Measurements from ENCODE around the gene ATP6AP1. TPM values are rescaled to one million over a fixed set of nuclear protein-coding genes. Genes with fewer than 3 reads are reported as not detected.

Gene ATP6AP1
- total and polyA plus RNA-seq, 9 of the 15 experiments (the other 6 are each of a cell fraction or from before 2014, with no cell fraction given), result 8.3 to 90.5 (median 52.9) TPM

DNA sequence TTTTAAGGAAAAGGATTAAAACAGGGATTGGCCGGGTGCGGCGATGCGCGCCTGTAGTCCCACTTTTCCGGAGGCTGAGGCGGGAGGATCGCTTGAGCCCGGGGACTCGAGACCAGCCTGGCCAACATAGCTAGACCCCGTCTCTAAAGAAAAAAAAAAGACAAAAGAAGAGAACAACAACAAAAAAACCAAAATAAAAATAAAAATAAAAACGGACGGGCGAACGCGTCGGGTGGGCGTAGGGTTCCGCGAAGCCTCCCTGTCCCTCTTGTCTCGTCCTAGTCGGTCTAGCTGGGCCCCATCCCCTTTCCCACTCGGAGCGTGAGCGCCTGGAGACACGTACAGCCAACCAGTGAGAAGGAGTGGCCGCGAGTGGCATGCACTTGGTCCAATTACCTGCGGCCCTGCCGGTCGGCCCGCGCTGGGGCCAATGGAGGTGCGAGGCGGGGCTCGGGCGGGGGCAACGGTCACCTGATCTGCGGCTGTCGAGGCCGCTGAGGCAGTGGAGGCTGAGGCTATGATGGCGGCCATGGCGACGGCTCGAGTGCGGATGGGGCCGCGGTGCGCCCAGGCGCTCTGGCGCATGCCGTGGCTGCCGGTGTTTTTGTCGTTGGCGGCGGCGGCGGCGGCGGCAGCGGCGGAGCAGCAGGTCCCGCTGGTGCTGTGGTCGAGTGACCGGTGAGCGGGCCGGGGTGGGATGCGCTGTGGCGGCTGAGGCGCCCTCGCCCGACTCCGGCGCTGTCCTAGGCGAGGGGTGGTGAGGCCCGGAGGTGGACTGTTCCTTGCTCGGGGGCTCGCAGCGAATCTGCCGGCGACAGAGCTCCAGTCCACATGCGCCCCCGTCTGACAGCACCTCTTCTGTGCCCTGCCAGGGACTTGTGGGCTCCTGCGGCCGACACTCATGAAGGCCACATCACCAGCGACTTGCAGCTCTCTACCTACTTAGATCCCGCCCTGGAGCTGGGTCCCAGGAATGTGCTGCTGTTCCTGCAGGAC lies at the start of gene ATP6AP1 (continued):
- TF ChIP-seq, protein P1, sequence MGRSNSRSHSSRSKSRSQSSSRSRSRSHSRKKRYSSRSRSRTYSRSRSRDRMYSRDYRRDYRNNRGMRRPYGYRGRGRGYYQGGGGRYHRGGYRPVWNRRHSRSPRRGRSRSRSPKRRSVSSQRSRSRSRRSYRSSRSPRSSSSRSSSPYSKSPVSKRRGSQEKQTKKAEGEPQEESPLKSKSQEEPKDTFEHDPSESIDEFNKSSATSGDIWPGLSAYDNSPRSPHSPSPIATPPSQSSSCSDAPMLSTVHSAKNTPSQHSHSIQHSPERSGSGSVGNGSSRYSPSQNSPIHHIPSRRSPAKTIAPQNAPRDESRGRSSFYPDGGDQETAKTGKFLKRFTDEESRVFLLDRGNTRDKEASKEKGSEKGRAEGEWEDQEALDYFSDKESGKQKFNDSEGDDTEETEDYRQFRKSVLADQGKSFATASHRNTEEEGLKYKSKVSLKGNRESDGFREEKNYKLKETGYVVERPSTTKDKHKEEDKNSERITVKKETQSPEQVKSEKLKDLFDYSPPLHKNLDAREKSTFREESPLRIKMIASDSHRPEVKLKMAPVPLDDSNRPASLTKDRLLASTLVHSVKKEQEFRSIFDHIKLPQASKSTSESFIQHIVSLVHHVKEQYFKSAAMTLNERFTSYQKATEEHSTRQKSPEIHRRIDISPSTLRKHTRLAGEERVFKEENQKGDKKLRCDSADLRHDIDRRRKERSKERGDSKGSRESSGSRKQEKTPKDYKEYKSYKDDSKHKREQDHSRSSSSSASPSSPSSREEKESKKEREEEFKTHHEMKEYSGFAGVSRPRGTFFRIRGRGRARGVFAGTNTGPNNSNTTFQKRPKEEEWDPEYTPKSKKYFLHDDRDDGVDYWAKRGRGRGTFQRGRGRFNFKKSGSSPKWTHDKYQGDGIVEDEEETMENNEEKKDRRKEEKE (IDR thresholded peaks at IDR 0.05; ENCODE audit: borderline replicate concordance in 1 of 2, control insufficient read depth in 1 of 2, low read depth in 2 of 2, low read length in 1 of 2), result no peak
- no peak for TF ChIP-seq POLR3A (IDR thresholded peaks at IDR 0.05; ENCODE audit: borderline replicate concordance, extremely low read depth, insufficient read depth, insufficient read length)
- TF ChIP-seq CAMTA2 (CRISPR knock-in tag; conservative IDR thresholded peaks at IDR 0.05), result no peak
- no peak for TF ChIP-seq ZNF766 (CRISPR knock-in tag; conservative IDR thresholded peaks at IDR 0.05)
- no peak for TF ChIP-seq ZFP30 (CRISPR knock-in tag; IDR thresholded peaks at IDR 0.05; ENCODE audit: borderline replicate concordance)
- no peak for TF ChIP-seq TRIM28 (IDR thresholded peaks at IDR 0.05)
- TF ChIP-seq ZBTB7A (IDR thresholded peaks at IDR 0.05; ENCODE audit: borderline replicate concordance, control insufficient read depth, low read depth, low read length), result 0 out of 2 replicates have a peak, but pooled peaks have one; percentile 14
- TF ChIP-seq ADNP (tag; IDR thresholded peaks at IDR 0.05), result no peak
- peak; percentile 63 for TF ChIP-seq GABPB1 (CRISPR knock-in tag; IDR thresholded peaks at IDR 0.05)
- TF ChIP-seq, protein P2, sequence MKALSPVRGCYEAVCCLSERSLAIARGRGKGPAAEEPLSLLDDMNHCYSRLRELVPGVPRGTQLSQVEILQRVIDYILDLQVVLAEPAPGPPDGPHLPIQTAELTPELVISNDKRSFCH (CRISPR knock-in tag; IDR thresholded peaks at IDR 0.05), result no peak
- TF ChIP-seq, protein P2 (tag; IDR thresholded peaks at IDR 0.05), result peak; percentile 44; the same call in 1 of the 2 replicates
- TF ChIP-seq ZSCAN29 (IDR thresholded peaks at IDR 0.05), result no peak
- peak; percentile 90 for TF ChIP-seq RAD51 (IDR thresholded peaks at IDR 0.05; ENCODE audit: borderline replicate concordance, low read depth)
- no peak for TF ChIP-seq RBM14 (IDR thresholded peaks at IDR 0.05; ENCODE audit: borderline replicate concordance, insufficient read depth, low read depth, low read length)
- no peak for TF ChIP-seq NCOA2 (IDR thresholded peaks at IDR 0.05; ENCODE audit: partially characterized antibody in 2 of 2)
- peak; percentile 58; the same call in 1 of the 2 replicates for TF ChIP-seq CREM (IDR thresholded peaks at IDR 0.05; ENCODE audit: low read depth)
- no peak for TF ChIP-seq SNIP1 (IDR thresholded peaks at IDR 0.05; ENCODE audit: low read depth)
- TF ChIP-seq, protein P3, sequence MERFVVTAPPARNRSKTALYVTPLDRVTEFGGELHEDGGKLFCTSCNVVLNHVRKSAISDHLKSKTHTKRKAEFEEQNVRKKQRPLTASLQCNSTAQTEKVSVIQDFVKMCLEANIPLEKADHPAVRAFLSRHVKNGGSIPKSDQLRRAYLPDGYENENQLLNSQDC (CRISPR knock-in tag; IDR thresholded peaks at IDR 0.05), result no peak
- TF ChIP-seq FOXA3 (CRISPR knock-in tag; conservative IDR thresholded peaks at IDR 0.05 in 1 of 2, IDR thresholded peaks at IDR 0.05 in 1 of 2), result no peak
- no peak for TF ChIP-seq KAT8 (IDR thresholded peaks at IDR 0.05; ENCODE audit: low read depth)
- TF ChIP-seq, protein P4, sequence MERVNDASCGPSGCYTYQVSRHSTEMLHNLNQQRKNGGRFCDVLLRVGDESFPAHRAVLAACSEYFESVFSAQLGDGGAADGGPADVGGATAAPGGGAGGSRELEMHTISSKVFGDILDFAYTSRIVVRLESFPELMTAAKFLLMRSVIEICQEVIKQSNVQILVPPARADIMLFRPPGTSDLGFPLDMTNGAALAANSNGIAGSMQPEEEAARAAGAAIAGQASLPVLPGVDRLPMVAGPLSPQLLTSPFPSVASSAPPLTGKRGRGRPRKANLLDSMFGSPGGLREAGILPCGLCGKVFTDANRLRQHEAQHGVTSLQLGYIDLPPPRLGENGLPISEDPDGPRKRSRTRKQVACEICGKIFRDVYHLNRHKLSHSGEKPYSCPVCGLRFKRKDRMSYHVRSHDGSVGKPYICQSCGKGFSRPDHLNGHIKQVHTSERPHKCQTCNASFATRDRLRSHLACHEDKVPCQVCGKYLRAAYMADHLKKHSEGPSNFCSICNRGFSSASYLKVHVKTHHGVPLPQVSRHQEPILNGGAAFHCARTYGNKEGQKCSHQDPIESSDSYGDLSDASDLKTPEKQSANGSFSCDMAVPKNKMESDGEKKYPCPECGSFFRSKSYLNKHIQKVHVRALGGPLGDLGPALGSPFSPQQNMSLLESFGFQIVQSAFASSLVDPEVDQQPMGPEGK (CRISPR knock-in tag; IDR thresholded peaks at IDR 0.05; ENCODE audit: borderline replicate concordance), result no peak

Measured in K562 (cell line).